Ectodermal cell (in vitro differentiated cells): ENCODE data around the gene NPIPB12.
"Not testable (repeated sequence)": the region's sequence is repeated elsewhere in the genome, so short reads cannot be mapped to it uniquely, and the experiment has no call there.

Experiments used
- H3K27ac ChIP-seq: 2 replicates; pipeline ENCODE4 v1.7.0; 2013; ENCODE audit warnings: mild to moderate bottlenecking, low read depth, low read length; ENCODE audit not compliant: insufficient read depth, poor library complexity, severe bottlenecking
- H3K27me3 ChIP-seq: 2 replicates; pipeline ENCODE4 v1.7.0; 2013; ENCODE audit warnings: mild to moderate bottlenecking, low read length; ENCODE audit not compliant: insufficient read depth, control insufficient read depth, poor library complexity, severe bottlenecking
- H3K36me3 ChIP-seq: one replicate; pipeline ENCODE4 v1.7.0; 2013; ENCODE audit warnings: low read length; ENCODE audit not compliant: control insufficient read depth, insufficient read depth
- H3K4me1 ChIP-seq: one replicate; pipeline ENCODE4 v1.7.0; 2013; ENCODE audit warnings: low read length; ENCODE audit not compliant: control insufficient read depth, insufficient read depth
- H3K4me3 ChIP-seq: 2 replicates; pipeline ENCODE4 v1.7.0; 2013; ENCODE audit warnings: low read depth, low read length, control low read depth; ENCODE audit not compliant: insufficient read depth
- H3K9me3 ChIP-seq: 2 replicates; pipeline ENCODE4 v1.7.0; 2013; ENCODE audit warnings: mild to moderate bottlenecking, low read length, moderate library complexity; ENCODE audit not compliant: control insufficient read depth
- WGBS, 2 experiments: methylation state at CpG; one replicate each; pipeline ENCODE4 v1.1.7; 2013; ENCODE audit warnings: missing lambda C conversion rate in 2 of 2; 5-methylcytosine and 5-hydroxymethylcytosine counted together

Gene NPIPB12

DNA sequence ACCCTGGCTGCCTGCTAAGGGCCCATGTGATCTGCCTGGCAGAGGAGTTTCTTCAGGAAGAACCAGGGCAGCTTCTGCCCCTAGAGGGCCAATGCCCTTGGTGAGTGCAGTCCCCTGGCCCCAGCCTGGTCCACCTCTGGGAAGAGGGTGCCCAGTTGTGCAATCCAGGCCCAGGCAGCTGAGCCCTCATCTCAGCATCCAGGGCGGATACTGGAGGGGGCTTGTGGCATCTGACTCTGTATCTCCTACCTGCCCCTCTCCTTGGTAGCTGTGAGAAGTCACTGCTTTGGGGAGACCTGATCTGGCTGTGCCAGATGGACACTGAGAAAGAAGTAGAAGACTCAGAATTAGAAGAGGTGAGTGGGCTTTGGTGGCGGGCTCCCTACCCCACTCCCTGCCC lies 48.5 kb downstream of the NPIPB12 start:
- H3K27ac ChIP-seq, H3K9me3 ChIP-seq, H3K4me1 ChIP-seq, H3K36me3 ChIP-seq, H3K27me3 ChIP-seq, H3K4me3 ChIP-seq: not testable (repeated sequence)
- 94 to 100% methylated on average over 1 of the region's 2 CpGs for WGBS, 2 experiments

DNA sequence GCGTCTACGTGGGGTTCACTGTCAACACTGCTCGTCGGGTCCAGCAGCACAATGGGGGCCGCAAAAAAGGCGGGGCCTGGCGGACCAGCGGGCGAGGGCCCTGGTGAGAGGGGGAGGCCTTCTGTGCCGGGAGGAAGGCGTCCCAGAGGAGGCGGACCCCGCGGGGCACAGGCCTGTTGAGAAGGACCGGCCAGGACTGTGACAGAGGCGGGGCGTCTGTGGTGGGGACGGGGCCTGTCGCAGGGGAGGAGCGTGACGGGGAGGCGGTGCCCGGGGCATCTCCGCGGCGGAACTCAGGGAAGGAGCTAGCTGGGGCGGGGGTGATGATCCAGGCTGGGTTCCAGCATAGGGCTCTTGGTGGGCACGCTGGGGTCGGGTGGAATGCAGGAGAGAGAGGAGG lies 51.4 kb downstream of the NPIPB12 start:
- H3K4me3 ChIP-seq, H3K4me1 ChIP-seq, H3K9me3 ChIP-seq, H3K27ac ChIP-seq, H3K27me3 ChIP-seq, H3K36me3 ChIP-seq: not testable (repeated sequence)
- no CpG with 5 or more reads among the region's 29 CpGs for WGBS, 2 experiments

DNA sequence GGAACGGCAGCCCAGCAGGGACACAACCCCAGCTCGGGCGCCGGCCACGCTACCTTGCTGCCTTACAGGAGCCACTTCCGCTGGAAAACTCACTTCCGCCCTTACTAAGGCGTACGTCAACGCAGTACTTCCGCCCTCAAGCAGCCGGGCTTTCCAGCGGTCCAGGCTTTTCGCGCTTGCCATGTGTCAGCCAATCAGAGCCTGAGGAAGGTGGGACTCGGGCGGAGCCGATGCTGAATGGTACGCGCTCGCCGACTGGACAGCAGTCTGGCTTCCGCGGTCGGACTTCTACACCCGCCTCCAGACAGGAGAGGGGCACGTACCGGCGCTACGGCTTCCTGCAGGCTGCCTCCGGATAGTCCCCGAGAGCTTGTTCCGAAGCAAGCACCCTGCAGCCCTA lies 51.9 kb downstream of the NPIPB12 start, which contains the start of the genes BOLA2 and SLX1B:
Gene BOLA2 (minus strand): TSS at position 83 of the 400 bp plus-strand sequence. CDS start 98 bp downstream, outside the sequence.
Gene SLX1B (plus strand): TSS at position 265 of the 400 bp plus-strand sequence.
- no CpG with 5 or more reads among the region's 33 CpGs for WGBS, 2 experiments
- H3K4me1 ChIP-seq, H3K27ac ChIP-seq, H3K27me3 ChIP-seq, H3K36me3 ChIP-seq, H3K4me3 ChIP-seq, H3K9me3 ChIP-seq: not testable (repeated sequence)

DNA sequence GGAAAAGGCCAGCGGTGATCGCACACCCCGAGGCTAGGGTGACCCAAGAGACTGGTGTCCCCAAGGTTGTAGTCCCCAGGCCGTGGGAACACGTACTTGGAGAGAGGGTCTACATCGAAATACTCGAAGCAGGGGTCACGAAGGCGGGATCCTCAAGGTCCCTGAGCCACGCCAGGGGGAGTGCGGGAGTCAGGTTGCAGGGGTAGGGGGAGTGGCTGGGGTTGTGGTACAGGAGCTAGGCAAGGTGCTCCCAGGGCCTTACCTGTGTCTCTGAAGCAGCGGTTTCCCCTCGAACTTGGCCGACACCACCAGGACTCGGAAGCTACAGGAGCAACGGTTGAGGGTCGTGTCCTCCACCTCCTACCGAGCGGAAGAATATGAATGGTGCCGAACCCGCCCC lies 52.5 kb downstream of the NPIPB12 start:
- H3K27ac ChIP-seq, H3K36me3 ChIP-seq, H3K4me1 ChIP-seq, H3K4me3 ChIP-seq, H3K9me3 ChIP-seq, H3K27me3 ChIP-seq: not testable (repeated sequence)
- WGBS, 2 experiments = no CpG with 5 or more reads among the region's 21 CpGs
